HPDE6-E6E7 (cell line): Measurements from ENCODE around the gene GPRC5C.
A peak's percentile ranks its signal among the peaks of the same experiment; 100 is the strongest.

Experiments used
- DNase-seq: peaks from one replicate; pipeline ENCODE4 v3.0.0; 2011; ENCODE audit warnings: missing footprints; ENCODE audit errors: extremely low spot score

GPRC5C gene

DNA sequence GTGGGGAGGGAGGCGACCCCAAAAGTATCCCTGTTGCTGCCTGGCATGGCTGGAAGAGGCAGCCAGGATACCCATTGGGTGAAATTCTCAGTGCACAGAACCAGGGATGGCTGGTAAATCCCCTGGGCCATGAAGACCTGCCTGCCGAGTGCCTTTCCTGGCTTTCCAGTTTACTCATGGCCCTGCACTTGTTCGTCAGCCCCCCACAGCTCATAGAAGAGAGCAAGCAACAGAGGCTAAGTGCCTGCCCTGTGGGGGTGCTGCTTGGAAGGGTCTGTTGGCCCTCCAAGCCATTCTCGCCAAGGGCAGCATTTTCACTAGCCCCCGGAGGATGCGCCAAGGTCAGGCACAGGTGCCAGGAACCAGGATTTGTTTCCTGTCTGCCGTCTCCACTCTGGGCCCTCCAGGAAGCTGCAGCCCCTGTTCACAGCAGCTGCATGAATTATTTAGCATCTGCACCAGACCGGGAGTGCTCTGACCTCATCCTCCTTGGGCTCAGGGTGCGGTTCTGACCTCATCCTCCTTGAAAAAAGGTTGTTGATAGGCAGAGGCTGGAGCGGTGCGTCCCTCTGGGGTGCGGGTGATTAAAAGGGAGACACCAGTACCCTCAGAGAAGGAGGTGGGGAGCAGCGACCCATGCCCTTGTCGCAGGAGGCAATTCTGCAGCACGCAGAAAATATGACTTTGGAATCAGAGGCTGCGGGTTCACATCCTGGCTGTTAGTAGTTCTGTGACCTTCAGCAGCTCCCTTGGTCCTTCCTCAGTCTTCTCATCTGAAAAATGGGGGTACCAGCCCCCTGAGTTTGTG, 20.3 kb downstream of the GPRC5C start:
- DNase-seq: no peak

GRCh38 chr17:74452841-74453661, 21.2 kb downstream of the GPRC5C start:
- DNase-seq: no peak

DNA sequence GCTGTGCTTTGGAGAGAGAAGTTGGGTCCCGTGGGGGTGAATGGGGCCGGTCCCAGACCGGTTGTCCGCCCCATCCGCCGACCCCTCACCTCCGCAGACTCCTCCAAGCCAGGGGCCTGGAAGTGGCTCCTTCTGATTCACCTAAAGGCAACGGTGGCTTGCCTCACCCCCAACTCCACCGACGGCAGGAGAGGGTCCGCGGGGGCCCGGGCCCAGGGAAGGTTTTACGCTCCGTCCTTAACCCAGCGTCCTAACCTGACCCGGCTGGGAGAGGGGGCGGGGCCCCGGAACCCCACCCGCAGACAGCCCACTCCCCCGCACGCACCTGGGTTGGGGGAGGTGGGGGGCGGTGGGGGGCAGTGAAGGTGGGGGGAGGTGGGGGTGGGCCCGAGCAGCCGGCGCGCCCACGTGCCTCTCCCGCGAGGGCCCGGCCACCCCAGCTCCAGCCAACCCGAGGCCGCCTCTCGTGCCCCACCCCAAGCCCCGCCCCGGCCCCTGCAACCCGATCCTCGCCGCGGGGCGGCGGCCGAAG, 21.8 kb downstream of the GPRC5C start:
- peak; percentile 89 for DNase-seq

DNA sequence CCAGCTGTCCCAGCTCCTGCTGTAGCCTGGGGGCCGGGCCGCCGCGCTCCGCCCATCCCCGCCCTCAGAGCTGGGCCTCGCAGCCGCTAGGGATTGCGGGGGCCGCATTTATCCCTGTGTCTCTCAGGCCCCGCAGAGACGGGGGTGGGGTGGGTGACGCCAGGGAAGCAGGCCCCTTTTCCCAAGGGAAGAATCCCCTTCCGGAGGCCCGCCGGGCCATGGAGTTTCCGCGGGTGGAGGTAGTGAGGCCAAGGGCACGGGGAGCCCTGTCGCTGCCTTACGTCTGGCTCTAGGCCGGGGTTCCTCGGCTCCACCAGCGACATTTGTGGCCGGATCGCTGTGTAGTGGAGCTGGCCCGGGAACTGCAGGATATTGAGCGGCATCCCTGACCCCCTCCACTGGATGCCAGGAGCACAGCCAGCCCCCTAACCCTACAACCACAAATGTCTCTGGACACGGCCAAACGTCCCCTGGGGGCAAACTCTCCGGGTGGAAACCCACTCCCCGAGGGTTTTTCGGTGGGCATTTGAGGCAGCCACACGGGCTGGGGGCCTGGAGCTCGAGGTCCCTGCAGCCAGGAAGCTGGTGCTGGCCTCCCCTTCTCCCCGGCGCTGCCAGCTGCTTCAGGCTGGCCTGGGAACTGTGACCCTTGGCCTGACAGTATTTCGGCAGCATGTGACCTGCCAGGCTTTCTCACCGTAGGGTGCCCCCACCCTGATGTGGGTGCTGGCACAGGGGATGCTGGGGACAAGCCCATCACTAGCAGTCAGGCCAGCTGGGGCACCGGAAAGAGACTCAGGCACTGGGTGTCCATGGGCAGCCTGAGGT, 22.5 kb downstream of the GPRC5C start:
- DNase-seq: no peak

GRCh38 chr17:74455025-74455545, 23.2 kb downstream of the GPRC5C start:
- no peak for DNase-seq

GRCh38 chr17:74455821-74456220, 23.9 kb downstream of the GPRC5C start:
- DNase-seq: no peak

DNA sequence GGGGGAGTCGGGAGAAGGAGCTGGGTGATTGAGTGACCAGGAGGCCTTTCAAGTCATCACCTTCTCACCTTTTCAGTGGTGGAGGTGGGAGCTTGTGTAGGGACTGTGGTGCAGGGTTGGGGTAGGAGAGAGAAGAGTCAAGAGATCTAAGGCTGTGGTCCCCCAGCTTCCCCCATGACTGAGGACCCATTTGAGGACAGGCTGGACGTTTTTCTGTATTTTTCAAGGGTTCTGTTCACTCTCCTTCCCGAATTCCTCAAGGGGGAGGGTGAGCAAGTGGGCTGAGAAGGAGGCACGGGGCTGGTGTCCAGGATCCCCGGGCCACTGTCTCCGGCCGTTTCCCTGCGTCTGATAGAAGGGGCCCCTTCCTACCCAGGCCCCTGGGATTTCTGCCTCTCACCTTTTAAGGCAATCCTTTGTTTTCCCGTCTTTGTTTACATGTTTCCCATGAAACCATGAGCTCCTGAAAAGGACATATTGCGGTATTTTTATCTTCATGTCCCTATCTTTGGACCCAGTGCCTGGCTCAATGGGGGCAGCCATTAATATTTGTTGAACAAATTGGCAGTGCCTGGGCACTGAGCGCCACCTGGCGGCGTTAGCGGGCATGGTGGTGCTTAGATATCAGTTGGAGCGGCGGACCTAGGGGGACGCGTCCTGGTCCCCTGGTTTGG, 25.4 kb downstream of the GPRC5C start:
- peak; percentile 43 for DNase-seq

- no peak for DNase-seq
Measured at GRCh38 chr17:74457820-74458166, 25.9 kb downstream of the GPRC5C start.

DNA sequence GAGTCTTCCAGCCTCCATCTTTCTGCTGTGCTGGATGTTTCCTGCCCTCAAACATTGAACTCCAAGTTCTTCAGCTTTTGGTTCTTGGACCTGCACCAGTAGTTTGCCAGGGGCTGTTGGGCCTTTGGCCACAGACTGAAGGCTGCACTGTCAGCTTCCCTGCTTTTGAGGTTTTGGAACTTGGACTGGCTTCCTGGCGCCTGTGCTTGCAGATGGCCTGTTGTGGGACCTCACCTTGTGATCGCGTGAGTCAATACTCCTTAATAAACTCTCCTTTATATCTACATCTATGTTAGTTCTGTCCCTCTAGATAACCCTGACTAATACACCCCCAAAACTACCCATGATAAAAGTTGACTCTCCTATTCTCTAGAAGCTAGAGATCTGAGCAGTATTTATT, 26.9 kb downstream of the GPRC5C start:
- no peak for DNase-seq

- no peak for DNase-seq
Measured at GRCh38 chr17:74459622-74460021, 27.7 kb downstream of the GPRC5C start.

DNA sequence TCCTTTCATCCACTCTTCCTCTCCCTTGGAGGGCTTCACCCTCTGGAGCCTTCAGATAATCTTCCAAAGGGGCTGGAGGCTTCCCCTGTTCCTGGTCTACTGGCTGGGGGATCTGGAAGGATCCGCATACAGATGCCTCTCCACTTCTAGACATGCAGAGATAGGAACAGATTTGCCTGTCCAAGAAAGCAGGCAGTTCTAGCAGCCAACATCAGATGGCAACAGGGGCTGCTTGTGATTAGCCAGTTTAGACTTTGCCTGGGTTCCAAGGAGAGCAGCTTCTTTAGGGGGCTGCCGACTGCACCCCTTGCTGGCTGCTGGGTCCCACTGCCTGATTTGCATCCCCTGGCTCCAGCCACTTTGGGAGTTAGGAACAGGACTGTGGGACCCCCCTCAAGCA, 28.4 kb downstream of the GPRC5C start:
- no peak for DNase-seq

- no peak for DNase-seq
Measured at GRCh38 chr17:74460996-74461395, 29.1 kb downstream of the GPRC5C start.

GRCh38 chr17:74461611-74462010, 29.7 kb downstream of the GPRC5C start:
- no peak for DNase-seq

DNA sequence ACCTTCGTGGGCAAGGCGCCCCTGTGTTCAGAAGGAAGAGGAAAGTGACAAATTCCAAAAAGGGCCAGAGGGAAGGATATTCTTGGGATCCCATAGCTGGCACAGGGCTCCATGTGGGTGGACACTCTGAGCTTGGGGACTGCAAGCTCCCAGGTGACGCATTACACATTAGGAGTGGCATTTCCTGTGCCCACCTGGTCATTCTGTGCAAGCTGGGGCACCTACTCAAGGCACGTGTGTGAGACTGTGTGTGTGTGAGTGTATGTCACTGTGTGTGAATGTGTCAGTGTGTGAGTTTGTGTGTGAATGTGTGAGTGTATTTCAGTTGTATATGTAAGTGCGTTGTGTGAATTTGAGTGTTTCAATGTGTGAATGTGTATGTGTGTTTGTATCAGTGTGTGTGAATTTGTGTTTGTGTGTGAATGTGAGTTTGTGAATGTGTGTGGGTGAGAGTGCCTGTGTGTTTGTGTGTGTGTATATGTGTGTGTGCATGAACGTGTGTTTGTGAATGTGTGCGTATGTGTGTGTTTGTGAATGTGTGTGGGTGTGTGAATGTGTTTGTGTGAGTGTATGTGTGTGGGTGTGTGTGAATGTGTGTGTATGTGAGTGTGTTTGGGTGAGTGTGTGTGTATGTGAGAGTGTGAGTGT, 33.0 kb downstream of the GPRC5C start:
- DNase-seq: no peak

- no peak for DNase-seq
Measured at GRCh38 chr17:74465378-74466110, 33.7 kb downstream of the GPRC5C start.

GRCh38 chr17:74466111-74466827, 34.4 kb downstream of the GPRC5C start, which contains the start of gene CD300A:
CD300A (plus strand) TSS chr17:74466634; CDS start chr17:74466704, 70 bp downstream.
- no peak for DNase-seq

- DNase-seq: no peak
Measured at GRCh38 chr17:74466828-74467184, 34.9 kb downstream of the GPRC5C start.

DNA sequence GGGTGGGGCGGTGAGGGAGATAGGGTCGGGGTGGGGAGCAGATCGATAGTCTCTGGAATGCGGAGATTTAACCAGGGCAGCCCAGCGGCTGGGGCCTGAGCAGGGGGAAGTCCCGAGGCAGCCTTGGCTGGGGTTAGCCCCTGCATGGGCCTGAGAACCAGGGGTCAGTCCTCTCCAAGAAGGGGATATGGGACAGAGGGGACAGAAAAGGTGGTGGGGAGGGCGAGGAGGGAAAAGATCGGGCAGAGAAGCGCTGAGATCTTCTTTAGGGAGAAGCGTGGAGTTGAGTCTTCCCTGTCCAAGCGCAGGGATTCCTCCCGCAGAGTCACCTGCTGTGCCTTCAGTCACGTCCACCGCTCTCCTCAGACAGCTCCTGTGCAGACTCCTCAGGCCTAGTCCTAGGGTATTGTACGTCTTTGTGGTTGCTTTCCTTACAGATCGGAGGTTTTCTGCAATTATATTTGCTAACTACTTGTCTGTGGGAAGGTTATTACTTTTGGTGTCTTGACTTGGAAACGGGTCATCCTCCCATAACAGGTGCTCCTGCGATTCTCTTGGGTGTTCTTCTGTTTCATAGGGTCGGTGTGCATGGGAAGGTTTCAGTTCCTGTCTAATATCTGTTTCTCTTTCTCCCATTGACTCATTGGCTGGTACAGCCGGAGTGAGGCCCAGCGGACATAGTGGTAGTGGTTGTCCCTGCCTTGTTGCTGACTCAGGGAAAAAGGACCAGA, 35.5 kb downstream of the GPRC5C start:
- no peak for DNase-seq

- DNase-seq: no peak
Measured at GRCh38 chr17:74471341-74471740, 39.5 kb downstream of the GPRC5C start.
